ENCODE data around the gene CDK4. TPM values are rescaled to one million over a fixed set of nuclear protein-coding genes. Genes with fewer than 3 reads are reported as not detected.
"Not testable (repeated sequence)": the region's sequence is repeated elsewhere in the genome, so short reads cannot be mapped to it uniquely, and the experiment has no call there.

CDK4 gene
- total and polyA plus RNA-seq, 4 donors = 28.1 to 69.1 (median 38.2) TPM

- TF ChIP-seq REST (IDR thresholded peaks at IDR 0.05) (no peak), RAD21 (IDR thresholded peaks at IDR 0.05) (no peak)
Observed at GRCh38 chr12:57776247-57776587, 24.1 kb upstream of the CDK4 start (continued).

- WGBS = 87% methylated on average over 4 of the region's 4 CpGs
- H3K27me3 ChIP-seq (ENCODE audit: control insufficient read depth in 4 of 4, insufficient read depth in 4 of 4, low read length in 3 of 4) = no peaks in the 10 kb centered on the region
- no peak for TF ChIP-seq NR2F2 (IDR thresholded peaks at IDR 0.05)
- no peak for TF ChIP-seq HNF4A (conservative IDR thresholded peaks at IDR 0.05)
- no peak for TF ChIP-seq YY1 (IDR thresholded peaks at IDR 0.05)
- no peak for TF ChIP-seq REST (IDR thresholded peaks at IDR 0.05)
- H3K36me3 ChIP-seq (ENCODE audit: control insufficient read depth in 4 of 4, insufficient read depth in 3 of 4, low read depth in 1 of 4, low read length in 3 of 4) = peaks cover 0 to 3% (median 2%) of the 10 kb centered on the region in 4 donors
- no peaks in the 10 kb centered on the region for H3K9me3 ChIP-seq (ENCODE audit: control insufficient read depth in 4 of 4, low read length in 3 of 4)
- no peak overlapping the region for H3K27ac ChIP-seq (ENCODE audit: low read depth in 1 of 2, low read length in 2 of 2)
- DNase-seq (ENCODE audit: low spot score) = no peak
- H3K4me3 ChIP-seq (ENCODE audit: low read depth in 1 of 3, low read length in 3 of 3) = no peak overlapping the region
- H3K9ac ChIP-seq (ENCODE audit: low read depth in 1 of 2, low read length in 2 of 2) = no peak overlapping the region
- peaks cover 5 to 13% (median 10%) of the 10 kb centered on the region in 4 donors for H3K4me1 ChIP-seq (ENCODE audit: control insufficient read depth in 4 of 4, insufficient read depth in 4 of 4, low read length in 3 of 4)
Observed at GRCh38 chr12:57775563-57776246, 23.6 kb upstream of the CDK4 start.

- TF ChIP-seq HNF4G (IDR thresholded peaks at IDR 0.05) (no peak), SP1 (IDR thresholded peaks at IDR 0.05) (no peak), JUND (IDR thresholded peaks at IDR 0.05) (no peak), EGR1 (IDR thresholded peaks at IDR 0.05; ENCODE audit: low read depth in 2 of 2) (no peak), GABPA (IDR thresholded peaks at IDR 0.05 in 1 of 2, conservative IDR thresholded peaks at IDR 0.05 in 1 of 2) (no peak), FOXA1 (IDR thresholded peaks at IDR 0.05) (no peak), REST (IDR thresholded peaks at IDR 0.05) (no peak)
- WGBS = 89% methylated on average over 3 of the region's 3 CpGs
- no peak overlapping the region for H3K27ac ChIP-seq (ENCODE audit: low read depth in 1 of 2, low read length in 2 of 2)
Observed at GRCh38 chr12:57775044-57775443, 22.9 kb upstream of the CDK4 start.

GRCh38 chr12:57774634-57775033, 22.5 kb upstream of the CDK4 start:
- H3K27me3 ChIP-seq (ENCODE audit: control insufficient read depth in 4 of 4, insufficient read depth in 4 of 4, low read length in 3 of 4); DNase-seq (ENCODE audit: low spot score); H3K36me3 ChIP-seq (ENCODE audit: control insufficient read depth in 4 of 4, insufficient read depth in 3 of 4, low read depth in 1 of 4, low read length in 3 of 4); H3K9ac ChIP-seq (ENCODE audit: low read depth in 1 of 2, low read length in 2 of 2); H3K9me3 ChIP-seq (ENCODE audit: control insufficient read depth in 4 of 4, low read length in 3 of 4); H3K4me3 ChIP-seq (ENCODE audit: low read depth in 1 of 3, low read length in 3 of 3); H3K27ac ChIP-seq (ENCODE audit: low read depth in 1 of 2, low read length in 2 of 2): not testable (repeated sequence)
- peaks cover 5 to 13% (median 10%) of the 10 kb centered on the region in 4 donors for H3K4me1 ChIP-seq (ENCODE audit: control insufficient read depth in 4 of 4, insufficient read depth in 4 of 4, low read length in 3 of 4)
- WGBS = 97% methylated on average over 11 of the region's 11 CpGs

More at GRCh38 chr12:57775044-57775443, 22.9 kb upstream of the CDK4 start:
- H3K4me1 ChIP-seq (ENCODE audit: control insufficient read depth in 4 of 4, insufficient read depth in 4 of 4, low read length in 3 of 4) = peaks cover 5 to 13% (median 10%) of the 10 kb centered on the region in 4 donors
- no peak overlapping the region for H3K9ac ChIP-seq (ENCODE audit: low read depth in 1 of 2, low read length in 2 of 2)
- no peaks in the 10 kb centered on the region for H3K27me3 ChIP-seq (ENCODE audit: control insufficient read depth in 4 of 4, insufficient read depth in 4 of 4, low read length in 3 of 4)
- H3K9me3 ChIP-seq (ENCODE audit: control insufficient read depth in 4 of 4, low read length in 3 of 4) = no peaks in the 10 kb centered on the region
- H3K4me3 ChIP-seq (ENCODE audit: low read depth in 1 of 3, low read length in 3 of 3) = no peak overlapping the region
- no peak for DNase-seq (ENCODE audit: low spot score)
- peaks cover under 1 to 6% (median 3%) of the 10 kb centered on the region in 4 donors for H3K36me3 ChIP-seq (ENCODE audit: control insufficient read depth in 4 of 4, insufficient read depth in 3 of 4, low read depth in 1 of 4, low read length in 3 of 4)
